Fibroblast of skin of right quadriceps (primary cell): ENCODE measurements around the gene DLGAP1.

ENCODE experiments used
- DNase-seq: peaks from one replicate; pipeline ENCODE4 v3.0.0-alpha.2; 2013

Gene DLGAP1

GRCh38 chr18:3452750-3453539 is 1002.2 kb downstream of the DLGAP1 start:
- peak; percentile 26 for DNase-seq

DNA sequence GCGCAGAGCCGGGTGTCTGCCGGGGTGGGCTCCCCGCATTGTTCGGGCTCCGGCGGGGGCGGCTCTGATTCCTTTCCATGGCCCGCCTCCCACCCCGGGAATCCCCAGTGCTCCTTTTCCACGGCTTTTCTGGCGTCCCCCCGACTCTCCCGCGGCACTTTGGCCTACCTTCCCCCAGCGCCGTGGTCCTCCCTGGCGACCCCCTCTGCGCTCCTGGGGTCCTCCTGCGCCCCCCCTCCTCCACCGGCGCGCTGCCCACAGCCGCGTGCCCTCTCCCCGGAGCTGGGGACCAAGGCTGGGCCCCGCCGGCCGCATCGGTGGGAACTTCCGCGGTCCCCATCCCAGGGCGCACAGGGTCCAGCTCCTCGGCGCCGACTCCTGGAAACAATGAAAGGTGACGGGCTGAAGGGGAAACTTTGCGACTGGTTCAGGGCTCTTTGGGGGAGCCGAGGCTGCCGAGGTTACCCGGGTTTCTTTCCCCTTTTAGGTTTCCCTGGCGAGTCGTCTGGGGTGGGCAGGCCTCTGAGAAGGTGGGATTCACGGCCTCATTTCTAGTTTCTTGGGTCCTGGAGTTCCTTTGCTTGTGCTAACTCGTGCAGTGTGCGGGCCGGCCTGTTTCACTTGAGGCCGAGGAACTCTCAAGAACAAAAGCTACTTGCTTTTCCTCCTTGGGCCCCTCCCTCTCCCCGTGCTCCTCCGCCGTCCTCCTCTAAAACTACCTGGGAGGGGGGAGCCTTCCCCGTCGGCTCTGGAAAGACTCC is 1002.9 kb downstream of the DLGAP1 start:
- peak; percentile 67 for DNase-seq

- peak; percentile 95 for DNase-seq
Measured at GRCh38 chr18:3451183-3451988, 1003.7 kb downstream of the DLGAP1 start.

DNA sequence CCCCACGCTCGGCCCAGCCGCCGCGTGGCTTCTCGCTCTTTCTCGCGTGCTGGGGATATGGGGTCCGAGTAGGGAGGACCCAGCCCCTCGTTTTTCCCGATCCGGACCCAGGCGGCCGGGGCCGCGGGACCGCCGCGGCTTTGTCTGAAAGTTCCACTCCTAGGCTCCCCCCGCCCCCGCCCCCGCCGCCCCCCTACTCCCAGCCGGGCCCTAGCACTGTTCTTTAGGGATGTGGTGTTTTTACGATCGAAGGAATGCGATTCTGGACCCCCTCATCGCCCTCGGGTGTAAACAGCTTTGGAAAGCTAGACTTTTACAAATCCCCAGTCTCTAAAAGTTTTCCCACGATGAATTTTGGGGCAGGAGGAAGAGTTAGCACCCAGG is 1004.3 kb downstream of the DLGAP1 start:
- DNase-seq = no peak

GRCh38 chr18:3450012-3450798 is 1004.9 kb downstream of the DLGAP1 start, which contains the start of gene TGIF1:
Gene TGIF1, plus strand, starts transcription at chr18:3450172. Its CDS starts 318 bp downstream, at chr18:3450490.
- DNase-seq = peak; percentile 87

DNA sequence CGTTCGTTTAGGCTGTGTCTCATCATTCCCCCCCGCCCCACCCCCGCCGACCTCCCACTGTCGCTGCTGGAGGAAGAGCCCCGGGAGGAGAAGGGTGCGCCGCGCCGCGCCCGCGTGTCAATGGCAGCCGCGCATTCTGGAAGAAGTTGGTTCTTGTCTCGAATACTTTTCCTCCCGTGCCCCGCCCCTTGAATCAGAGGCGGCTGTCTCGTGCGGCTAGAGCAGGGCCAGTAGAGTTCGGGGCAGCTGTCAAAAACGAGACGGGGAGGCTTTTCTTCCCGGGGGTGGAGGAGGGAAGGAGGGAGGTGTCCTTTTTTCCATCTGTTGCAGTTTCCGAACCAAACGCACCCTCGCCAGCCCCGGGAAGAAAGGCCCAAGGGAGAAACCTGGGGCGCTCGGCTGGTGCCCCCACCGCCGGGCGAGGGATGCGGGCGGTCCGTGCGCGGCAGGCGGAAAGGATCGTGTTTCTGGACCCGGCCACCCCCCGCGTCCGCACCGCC is 1005.5 kb downstream of the DLGAP1 start:
- DNase-seq = peak; percentile 92

DNA sequence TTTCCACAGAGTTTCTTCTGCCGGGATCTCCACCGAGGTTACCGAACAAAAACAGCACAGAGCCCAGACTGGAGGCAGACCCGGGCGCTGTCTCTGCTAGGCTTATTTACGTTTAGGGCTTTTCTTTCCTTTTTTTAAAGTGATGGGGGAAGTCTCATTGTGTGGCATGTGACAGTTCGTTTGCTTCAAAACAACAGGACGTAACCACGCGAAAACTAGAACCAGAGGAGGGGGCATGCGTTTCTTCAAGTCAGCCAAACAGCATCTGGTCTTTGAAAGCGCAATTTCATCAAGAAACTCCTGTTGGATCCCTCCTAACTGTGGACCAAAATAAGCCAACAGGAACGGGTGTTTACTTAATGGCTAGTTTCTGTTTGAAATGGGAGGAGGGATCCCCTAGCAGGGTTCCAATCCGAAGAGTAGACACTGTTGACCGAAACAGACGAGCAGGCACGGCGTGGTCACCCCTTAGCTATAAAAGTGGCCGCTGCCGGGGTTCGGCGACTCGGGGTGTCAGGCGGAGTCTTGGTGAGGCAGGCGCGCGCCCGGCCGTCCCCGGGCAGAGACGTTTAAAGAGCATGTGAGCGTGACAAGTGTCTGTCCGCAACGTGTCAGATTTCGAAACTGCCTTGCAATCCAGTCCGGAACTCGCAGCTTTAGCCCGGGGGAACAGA is 1006.1 kb downstream of the DLGAP1 start:
- DNase-seq = peak; percentile 76

DNA sequence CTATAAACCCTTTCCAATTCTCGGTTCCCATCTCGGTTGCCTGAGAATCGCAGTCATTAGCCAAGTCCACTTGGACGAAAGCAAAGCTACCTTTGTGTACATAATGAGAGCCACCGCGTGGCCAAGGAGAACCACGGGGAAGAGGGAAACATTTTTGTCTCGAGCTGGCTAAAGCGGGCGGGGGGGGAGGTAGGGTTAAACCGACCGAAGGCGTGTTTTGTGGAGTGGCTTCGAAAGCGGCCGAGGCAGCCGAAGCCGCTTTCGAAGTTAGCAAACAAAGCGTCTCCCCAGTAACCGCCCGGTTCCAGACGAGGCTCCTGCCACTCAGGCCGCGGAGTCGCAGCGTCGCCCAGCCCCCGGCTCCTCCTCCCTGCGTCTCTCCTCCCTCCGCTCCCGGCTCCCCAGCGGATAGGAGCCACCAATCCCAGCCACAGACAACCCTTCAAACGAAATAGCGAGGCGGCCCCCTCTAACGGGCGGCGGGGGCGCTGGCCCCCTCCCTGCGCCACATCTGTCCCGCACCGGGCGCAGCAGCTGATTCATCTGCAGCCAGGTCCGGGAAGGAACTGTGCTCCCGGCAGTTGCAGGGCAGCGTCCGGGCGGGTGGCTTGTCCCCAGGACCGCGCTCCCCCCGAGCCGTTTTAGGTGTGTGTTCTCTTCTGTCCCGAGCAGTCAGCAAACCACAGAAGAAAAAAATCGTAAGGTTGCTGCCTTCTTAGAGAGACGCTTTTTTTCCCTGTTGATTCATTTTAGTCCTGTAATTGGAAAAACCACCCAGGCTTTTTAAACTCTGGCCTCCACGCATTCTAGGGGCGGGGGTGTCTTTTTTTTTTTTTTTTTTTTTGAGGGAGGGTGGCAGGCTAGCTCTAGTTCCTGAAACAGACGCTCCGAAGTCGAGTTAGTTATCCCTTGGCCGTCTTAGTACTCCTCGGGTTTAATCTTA is 1006.9 kb downstream of the DLGAP1 start:
- peak; percentile 98 for DNase-seq

DNA sequence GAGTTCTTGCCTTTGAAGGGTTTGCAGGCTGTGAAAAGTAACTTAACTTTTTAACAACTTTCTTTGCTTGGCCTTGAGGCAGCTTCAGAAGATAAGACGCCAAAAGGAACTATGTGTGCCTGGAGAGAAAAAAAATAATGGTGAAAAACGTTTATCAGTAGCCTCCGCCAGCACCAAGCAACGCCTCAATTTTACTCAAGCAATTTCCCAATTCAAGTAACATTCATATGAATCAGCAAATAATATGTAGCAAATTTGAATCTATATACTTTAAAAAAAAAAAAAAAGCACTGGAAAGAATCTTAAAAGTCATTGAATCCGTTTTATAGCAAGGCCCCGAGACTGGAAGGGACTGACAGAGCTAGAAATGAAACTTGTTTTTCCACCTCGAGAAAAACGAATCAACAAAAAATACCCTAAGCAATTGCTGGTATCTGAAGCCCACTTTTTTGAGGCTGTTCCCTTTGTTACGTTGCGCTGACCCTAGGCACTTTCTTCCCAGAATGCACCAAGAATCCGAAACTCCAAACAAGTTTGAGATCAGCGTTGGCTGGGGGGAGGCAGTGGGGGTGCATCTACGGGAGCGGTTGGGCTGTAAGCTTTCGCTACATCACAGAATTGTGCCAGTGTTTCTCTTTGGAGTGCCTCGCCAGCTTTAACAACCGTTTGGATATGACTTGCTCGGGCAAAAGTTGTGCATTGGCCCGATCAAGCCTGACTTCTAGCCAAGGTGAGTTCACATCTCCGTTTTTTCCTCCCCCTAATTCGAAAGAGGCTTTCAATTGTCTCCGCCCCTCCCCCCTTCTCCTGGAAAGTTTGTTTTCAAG is 1007.8 kb downstream of the DLGAP1 start:
- peak; percentile 72 for DNase-seq
